Epithelial cell of esophagus (primary cell): ENCODE measurements around the gene XPO5.

Experiments
- DNase-seq: peaks from one replicate; pipeline ENCODE4 v3.0.0; 2010; ENCODE audit warnings: low read depth
- H3K4me3 ChIP-seq: 2 replicates; pipeline ENCODE4 v1.5.1; 2011; ENCODE audit warnings: mild to moderate bottlenecking, low read length, control low read depth
- TF ChIP-seq, protein P1 (sequence below): IDR thresholded peaks from 2 replicates; pipeline ENCODE4 v1.5.1; 2011; ENCODE audit warnings: low read depth, mild to moderate bottlenecking, low read length, control low read depth, inconsistent platforms; ENCODE audit not compliant: insufficient read depth; ENCODE audit errors: missing control alignments

The XPO5 gene

DNA sequence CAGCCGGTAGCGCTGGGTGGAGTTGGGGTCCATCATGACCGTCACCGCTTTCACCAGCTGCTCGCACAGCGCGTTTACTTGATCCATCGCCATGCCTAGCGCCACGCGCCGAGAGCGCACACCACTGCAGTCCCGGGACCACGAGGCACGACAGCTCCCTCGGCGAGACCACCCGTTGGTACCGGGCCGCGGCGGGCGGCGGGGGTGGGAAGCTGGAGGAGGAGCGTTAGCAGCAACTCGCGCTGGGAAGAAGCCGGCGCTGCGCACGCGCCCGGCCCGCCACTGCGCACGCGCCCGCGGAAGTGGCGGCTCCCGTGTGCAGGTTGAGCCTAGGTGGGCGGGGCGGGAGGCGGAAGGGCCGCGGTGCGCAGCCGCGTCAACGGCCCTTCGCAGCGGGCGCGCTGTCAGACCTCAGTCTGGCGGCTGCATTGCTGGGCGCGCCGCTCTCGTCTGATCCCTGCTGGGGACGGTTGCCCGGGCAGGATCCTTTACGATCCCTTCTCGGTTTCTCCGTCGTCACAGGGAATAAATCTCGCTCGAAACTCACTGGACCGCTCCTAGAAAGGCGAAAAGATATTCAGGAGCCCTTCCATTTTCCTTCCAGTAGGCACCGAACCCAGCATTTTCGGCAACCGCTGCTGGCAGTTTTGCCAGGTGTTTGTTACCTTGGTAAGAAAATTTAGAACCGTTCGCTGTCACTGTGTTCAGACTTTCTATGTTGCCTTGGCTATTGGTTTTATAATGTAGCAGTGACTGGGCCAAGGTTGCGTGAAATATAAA is at the start of gene XPO5, which contains the start of gene POLH:
Gene XPO5 (minus strand): TSS at position 267 of the 780 bp plus-strand sequence. CDS start 174 bp downstream, at position 93.
Gene POLH (plus strand): TSS at position 414 of the 780 bp plus-strand sequence. CDS start 6,135 bp downstream, outside the sequence.
- DNase-seq = peak; percentile 96
- TF ChIP-seq, protein P1, sequence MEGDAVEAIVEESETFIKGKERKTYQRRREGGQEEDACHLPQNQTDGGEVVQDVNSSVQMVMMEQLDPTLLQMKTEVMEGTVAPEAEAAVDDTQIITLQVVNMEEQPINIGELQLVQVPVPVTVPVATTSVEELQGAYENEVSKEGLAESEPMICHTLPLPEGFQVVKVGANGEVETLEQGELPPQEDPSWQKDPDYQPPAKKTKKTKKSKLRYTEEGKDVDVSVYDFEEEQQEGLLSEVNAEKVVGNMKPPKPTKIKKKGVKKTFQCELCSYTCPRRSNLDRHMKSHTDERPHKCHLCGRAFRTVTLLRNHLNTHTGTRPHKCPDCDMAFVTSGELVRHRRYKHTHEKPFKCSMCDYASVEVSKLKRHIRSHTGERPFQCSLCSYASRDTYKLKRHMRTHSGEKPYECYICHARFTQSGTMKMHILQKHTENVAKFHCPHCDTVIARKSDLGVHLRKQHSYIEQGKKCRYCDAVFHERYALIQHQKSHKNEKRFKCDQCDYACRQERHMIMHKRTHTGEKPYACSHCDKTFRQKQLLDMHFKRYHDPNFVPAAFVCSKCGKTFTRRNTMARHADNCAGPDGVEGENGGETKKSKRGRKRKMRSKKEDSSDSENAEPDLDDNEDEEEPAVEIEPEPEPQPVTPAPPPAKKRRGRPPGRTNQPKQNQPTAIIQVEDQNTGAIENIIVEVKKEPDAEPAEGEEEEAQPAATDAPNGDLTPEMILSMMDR = no peak
- H3K4me3 ChIP-seq = peak within 1 kb of the TSS; percentile 99

DNA sequence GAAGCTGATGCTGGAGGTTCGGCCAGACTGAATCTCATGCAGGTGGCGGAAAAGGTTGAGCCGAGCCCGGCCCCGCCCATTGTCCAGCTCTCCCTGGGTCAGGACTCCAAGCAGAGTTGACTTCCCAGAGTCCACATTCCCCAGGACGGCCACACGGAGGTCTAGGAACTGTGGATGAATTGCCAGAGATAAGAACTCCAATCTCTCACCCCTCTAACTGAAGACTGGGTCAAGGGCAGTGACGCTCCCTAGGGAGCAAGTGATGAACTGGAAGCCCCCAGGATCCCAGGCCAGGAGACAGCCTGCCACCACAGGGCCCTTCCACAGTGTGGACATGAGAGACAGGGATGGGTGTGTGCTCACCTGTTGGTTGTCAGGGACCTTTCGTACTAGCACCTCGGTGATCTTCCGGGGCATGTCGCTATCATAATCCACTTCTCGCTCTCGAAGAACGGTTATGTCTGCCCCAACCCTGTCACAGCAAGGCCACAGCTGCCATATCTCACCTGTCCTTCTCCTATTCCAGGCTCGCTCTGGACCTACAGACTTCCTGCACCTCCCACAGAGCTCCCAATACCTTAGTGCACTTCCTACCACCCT is 49.7 kb upstream of the XPO5 start:
- TF ChIP-seq, protein P1 = no peak
- no peak for DNase-seq
- no peak overlapping the region for H3K4me3 ChIP-seq

DNA sequence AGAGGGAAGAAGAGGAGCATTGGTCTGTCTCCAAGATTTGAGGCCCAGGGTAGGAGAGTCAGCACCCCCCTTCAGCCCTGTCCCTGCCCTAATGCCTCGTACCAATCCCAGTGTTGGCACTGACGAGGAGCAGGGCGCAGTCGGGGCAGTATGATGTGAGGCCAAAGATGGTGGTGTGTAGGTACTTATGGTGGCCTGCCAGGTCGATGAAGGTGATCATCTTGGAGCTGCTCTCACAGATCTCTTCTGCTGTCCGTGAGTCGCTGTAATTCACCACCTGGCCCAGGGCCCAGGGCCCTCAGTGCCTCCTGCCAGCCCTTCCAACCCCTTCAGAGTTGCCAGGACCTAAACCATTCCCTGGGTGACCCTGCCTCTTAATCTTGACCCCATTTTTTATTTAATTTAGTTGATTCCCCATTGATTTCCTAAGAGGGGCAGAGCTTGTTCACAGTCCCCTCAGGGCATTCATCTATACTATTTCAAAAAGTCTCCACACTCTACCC is 49.0 kb upstream of the XPO5 start:
- TF ChIP-seq, protein P1 = no peak
- no peak for DNase-seq
- H3K4me3 ChIP-seq = no peak overlapping the region

DNA sequence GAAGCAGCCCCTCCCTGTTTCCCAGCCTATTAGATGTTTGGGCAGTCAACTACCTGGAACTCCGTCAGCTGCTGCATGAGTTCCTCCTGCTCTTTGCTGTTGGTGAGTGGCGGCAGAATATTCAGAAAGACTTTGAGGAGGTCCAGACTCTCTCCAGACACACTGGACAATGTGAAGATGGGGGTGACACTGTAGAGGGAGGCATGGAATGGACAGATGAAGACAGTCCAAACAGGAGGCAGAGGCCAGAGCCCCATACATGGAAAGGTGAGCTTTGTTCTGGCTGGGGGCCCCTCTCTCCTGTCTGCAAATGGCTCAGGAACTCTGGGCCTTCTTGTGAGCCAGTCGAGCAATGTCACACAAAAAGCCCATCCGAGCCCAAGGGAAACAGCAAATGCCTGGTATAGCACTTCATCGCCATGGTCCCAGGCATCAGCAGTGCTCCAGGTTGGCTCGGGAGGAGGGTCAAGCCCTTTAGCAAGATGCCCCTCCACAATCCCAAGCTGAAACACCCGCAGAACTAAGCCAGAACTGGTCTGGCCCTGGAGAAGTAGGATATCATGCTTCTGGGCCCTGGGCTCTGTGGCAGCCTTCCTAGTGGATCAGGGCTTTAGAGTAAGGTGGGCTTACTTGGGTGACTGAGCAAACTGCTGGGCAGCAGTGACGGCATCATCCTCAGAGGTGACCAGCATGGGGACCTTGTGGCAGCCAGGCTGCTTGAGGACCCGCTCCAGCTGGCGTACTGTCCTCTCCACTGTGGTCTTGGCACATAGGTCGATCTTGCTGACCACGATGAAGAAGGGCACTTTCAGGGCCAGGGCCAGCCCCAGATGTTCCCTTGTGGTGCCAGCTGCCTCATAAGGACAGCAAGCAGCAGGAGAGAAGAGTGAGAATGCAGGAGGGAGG is 48.3 kb upstream of the XPO5 start:
- DNase-seq = no peak
- TF ChIP-seq, protein P1 = no peak
- no peak overlapping the region for H3K4me3 ChIP-seq

DNA sequence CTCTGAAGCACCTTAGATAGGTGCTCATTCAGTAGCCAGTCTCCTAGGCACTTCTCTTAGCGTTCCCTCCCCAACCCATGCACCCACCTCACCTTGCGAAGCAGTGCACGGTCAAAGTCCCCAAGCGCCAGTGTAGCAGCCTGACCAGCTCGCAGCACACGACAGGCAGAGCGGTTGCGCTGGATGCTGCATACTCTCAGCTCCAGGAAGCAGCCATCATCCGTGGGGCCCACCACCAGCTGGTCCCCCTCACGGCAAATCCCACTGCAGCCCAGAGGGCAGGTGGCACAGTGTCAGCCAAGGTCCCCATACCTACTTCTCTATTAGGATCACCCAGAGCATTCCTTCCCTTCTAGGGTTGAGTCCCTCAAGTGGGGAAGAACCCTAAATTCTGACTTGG is 46.7 kb upstream of the XPO5 start:
- no peak for DNase-seq
- no peak overlapping the region for H3K4me3 ChIP-seq
- TF ChIP-seq, protein P1 = no peak

DNA sequence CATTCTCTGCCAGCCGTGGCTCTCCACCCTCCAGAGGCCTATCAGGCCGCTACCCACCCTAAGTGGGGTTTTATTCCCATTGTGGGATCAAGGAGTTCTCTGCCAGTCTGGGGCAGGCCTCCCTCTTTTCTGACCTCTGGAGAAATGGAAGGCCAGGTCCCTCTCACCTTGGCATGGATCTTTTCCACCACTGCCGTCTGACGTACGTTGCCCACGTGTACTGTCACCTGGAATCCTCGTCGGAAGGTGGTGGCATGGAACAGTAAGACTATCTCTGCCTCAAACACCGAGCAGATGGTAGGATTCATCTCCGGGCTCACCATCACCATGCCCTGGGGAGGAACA is 46.0 kb upstream of the XPO5 start:
- TF ChIP-seq, protein P1 = no peak
- DNase-seq = no peak
- H3K4me3 ChIP-seq = no peak overlapping the region
